Brain microvascular endothelial cell (primary cell): ENCODE results near the gene PLAAT3.
"Not testable (repeated sequence)": the region's sequence is repeated elsewhere in the genome, so short reads cannot be mapped to it uniquely, and the experiment has no call there.

Experiments
- DNase-seq: peaks from one replicate; pipeline ENCODE4 v3.0.0-alpha.2; 2020
- H3K27ac ChIP-seq: fragments of 250-450 bp; sonication (Bioruptor Pico); 2 replicates; pipeline ENCODE4 v1.5.1; 2020; ENCODE audit warnings: mild to moderate bottlenecking, moderate library complexity
- H3K27me3 ChIP-seq: fragments of 250-450 bp; sonication (Bioruptor Pico); replicated peaks from 2 replicates; pipeline ENCODE4 v1.5.1; 2020; ENCODE audit warnings: mild to moderate bottlenecking
- H3K36me3 ChIP-seq: fragments of 250-450 bp; sonication (Bioruptor Pico); replicated peaks from 2 replicates; pipeline ENCODE4 v1.5.1; 2020; ENCODE audit warnings: mild to moderate bottlenecking
- H3K4me3 ChIP-seq: 2 replicates; pipeline ENCODE4 v1.5.1; 2011; ENCODE audit warnings: low read depth, mild to moderate bottlenecking, control low read depth, low read length, moderate library complexity
- in situ Hi-C: cut with HindIII; loops from 2 replicates; pipeline ENCODE4 v1.10.0; 2017; ENCODE audit warnings: low sequenced_read_pairs, low pct_ligation_motif_present
- TF ChIP-seq, protein P1 (sequence below): IDR thresholded peaks from 2 replicates; pipeline ENCODE4 v1.5.1; 2011; ENCODE audit warnings: low read depth, mild to moderate bottlenecking, moderate library complexity, low read length, control low read depth, inconsistent platforms; ENCODE audit errors: missing control alignments

Gene PLAAT3

DNA sequence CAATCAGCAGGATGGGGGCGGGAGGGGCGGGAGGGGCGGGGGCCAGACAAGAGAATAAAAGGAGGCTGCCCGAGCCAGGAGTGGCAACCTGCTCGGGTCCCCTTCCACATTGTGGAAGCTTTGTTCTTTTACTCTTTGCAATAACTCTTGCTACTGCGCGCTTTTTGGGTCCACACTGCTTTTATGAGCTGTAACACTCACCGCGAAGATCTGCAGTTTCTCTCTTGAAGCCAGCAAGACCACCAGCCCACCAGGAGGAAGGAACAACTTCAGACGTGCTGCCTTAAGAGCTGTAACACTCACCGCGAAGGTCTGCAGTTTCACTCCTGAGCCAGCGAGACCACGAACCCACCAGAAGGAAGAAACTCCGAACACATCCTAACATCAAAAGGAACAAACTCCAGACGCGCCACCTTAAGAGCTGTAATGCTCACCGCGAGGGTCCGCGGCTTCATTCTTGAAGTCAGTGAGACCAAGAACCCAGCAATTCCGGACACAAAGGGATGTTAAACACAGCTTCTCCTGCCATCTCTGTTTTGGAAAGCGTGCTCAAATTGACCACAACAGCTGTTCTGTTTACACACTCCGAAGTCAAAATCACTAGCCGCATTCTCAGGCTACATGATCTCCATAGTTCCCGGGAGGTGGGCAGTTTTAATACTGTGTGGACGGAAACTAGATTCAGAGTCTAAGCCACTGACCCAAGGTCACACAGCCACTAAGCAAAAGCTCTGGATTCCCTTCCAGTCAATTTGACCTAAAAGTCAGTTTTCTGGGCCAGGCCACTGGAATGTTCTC, 62.9 kb downstream of the PLAAT3 start:
- in situ Hi-C loops, result no loop called here
- Histone ChIP-seq H3K4me3 (no peak overlapping the region), H3K36me3 (no peaks in the 10 kb centered on the region), H3K27ac (no peak overlapping the region), H3K27me3 (no peaks in the 10 kb centered on the region)
- TF ChIP-seq, protein P1, sequence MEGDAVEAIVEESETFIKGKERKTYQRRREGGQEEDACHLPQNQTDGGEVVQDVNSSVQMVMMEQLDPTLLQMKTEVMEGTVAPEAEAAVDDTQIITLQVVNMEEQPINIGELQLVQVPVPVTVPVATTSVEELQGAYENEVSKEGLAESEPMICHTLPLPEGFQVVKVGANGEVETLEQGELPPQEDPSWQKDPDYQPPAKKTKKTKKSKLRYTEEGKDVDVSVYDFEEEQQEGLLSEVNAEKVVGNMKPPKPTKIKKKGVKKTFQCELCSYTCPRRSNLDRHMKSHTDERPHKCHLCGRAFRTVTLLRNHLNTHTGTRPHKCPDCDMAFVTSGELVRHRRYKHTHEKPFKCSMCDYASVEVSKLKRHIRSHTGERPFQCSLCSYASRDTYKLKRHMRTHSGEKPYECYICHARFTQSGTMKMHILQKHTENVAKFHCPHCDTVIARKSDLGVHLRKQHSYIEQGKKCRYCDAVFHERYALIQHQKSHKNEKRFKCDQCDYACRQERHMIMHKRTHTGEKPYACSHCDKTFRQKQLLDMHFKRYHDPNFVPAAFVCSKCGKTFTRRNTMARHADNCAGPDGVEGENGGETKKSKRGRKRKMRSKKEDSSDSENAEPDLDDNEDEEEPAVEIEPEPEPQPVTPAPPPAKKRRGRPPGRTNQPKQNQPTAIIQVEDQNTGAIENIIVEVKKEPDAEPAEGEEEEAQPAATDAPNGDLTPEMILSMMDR, result no peak
- no peak for DNase-seq

DNA sequence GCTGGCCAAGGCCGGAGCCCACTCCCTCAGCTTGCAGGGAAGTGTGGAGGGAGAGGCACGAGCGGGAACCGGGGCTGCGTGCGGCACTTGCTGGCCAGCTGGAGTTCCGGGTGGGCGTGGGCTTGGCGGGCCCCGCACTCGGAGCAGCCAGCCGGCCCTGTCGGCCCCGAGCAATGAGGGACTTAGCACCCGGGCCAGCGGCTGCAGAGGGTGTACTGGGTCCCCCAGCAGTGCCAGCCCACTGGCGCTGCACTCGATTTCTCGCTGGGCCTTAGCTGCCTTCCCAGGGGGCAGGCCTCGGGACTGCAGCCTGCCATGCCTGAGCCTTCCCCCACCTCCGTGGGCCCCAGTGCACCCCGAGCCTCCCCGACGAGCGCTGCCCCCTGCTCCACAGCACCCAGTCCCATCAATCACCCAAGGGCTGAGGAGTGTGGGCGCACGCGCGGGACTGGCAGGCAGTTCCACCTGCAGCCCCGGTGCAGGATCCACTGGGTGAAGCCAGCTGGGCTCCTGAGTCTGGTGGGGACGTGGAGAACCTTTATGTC, 64.0 kb downstream of the PLAAT3 start:
- DNase-seq, H3K36me3 ChIP-seq, H3K4me3 ChIP-seq, in situ Hi-C loops, H3K27ac ChIP-seq, H3K27me3 ChIP-seq: not testable (repeated sequence)

DNA sequence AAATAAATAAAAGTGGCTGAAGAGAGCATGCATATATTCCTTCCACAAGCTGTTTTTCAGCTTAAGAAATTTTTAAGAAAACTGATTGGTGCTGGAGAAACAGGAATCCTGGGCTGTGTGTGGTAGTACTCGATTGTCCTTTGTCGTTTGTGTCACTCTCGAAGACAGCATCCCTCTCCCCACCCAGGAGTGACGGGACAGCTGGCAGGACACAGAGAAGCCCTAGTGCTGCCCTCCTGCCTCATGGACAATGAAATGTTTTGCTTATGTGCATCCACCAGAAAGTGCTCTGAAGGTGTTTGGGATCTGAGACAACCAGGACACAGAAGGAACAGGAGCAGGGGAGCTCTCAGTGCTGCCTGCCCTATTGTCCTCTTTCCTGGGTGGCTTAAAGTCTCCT, 64.8 kb downstream of the PLAAT3 start:
- no peaks in the 10 kb centered on the region for H3K36me3 ChIP-seq
- no peaks in the 10 kb centered on the region for H3K27me3 ChIP-seq
- no peak overlapping the region for H3K4me3 ChIP-seq
- TF ChIP-seq, protein P1, result no peak
- DNase-seq, result no peak
- in situ Hi-C loops, result no loop called here
- no peak overlapping the region for H3K27ac ChIP-seq

DNA sequence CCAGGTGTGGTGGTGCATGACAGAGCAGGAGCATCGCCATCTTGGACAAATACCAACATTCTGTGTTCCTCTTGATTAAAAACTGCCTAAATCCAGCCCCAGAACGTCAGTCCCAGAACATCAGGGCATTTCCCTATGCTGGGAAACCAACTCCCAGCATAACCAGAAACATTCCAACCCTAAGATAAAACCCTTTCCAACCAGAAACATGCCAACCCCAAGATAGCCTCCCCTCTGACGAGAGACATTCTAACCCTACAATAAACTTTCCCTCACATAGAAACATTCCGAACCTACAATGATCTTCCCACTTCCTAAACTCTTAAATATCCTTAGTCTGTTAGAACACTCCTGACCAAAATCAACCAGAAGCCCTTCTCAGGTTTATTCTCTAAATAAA, 66.1 kb downstream of the PLAAT3 start:
- DNase-seq, result no peak

DNA sequence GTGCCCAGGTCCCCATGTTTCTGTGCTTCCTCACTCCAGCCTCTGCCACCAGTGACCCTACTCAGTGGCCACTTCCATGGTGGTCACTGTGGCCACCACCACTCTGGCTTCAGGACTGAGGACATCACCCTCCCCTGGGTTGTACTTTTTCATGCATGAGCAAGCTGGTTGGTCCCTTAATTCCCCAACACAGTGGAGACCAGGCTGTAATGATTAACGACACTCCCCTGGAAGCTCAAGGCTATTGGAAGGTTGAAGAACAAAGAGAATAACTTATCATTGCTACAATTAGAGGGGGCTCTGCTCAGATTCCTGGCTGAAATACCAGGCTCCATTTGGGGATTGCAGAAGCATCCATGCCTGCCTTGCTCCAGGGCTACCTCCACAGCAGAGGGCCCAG, 67.2 kb downstream of the PLAAT3 start:
- TF ChIP-seq, protein P1, result no peak
- H3K4me3 ChIP-seq, result no peak overlapping the region
- H3K27ac ChIP-seq, result no peak overlapping the region
- DNase-seq, result no peak
- in situ Hi-C loops, result no loop called here
- H3K36me3 ChIP-seq, result no peaks in the 10 kb centered on the region
- H3K27me3 ChIP-seq, result no peaks in the 10 kb centered on the region

More for the DNA sequence above, 66.1 kb downstream of the PLAAT3 start:
- H3K27ac ChIP-seq, result no peak overlapping the region
- no peaks in the 10 kb centered on the region for H3K27me3 ChIP-seq
- no peak overlapping the region for H3K4me3 ChIP-seq
- in situ Hi-C loops, result no loop called here
- no peaks in the 10 kb centered on the region for H3K36me3 ChIP-seq
- TF ChIP-seq, protein P1, result no peak

DNA sequence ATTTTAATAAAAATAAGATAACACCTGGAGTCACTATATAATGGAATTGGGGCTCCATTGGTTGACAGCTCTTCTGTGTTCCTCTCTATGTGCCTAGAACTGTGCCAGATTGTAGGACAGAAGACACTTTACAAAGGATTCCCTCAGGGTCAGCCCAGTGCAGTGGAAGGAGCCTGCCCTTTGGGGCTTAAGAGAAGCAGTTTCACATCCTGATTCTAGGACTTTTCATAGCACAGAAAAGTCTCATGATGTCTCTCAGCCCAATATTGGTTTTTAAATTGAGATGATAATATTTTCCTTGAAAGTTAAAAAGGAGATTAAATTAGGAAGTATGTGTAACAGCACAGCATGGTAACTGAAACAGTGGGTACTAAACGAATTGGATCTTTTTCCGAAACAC, 70.5 kb downstream of the PLAAT3 start:
- no peak overlapping the region for H3K4me3 ChIP-seq
- no peaks in the 10 kb centered on the region for H3K27me3 ChIP-seq
- H3K27ac ChIP-seq, result no peak overlapping the region
- TF ChIP-seq, protein P1, result no peak
- in situ Hi-C loops, result no loop called here
- H3K36me3 ChIP-seq, result no peaks in the 10 kb centered on the region
- no peak for DNase-seq

DNA sequence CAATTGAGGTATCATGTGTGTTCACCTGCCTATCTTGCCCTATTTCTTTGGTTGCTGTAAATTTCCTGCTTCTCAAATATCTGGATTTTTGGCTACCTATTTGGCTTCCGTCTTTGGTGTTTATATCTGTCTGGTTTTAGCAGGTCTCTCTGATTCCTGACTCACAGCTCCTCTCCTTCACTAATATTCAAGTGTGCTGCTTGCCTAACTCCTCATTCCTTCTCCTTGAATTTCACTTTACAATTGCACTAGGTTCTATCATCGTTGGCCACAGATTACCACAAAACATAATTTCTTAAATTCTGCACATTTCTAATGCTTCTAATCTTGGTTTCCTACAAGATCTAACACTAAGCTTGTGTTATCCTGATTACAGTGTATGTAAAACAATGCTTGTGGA, 71.7 kb downstream of the PLAAT3 start:
- H3K27me3 ChIP-seq, H3K36me3 ChIP-seq, H3K27ac ChIP-seq, DNase-seq, in situ Hi-C loops, H3K4me3 ChIP-seq: not testable (repeated sequence)
